GM12801 (cell line): ENCODE results near the gene CCS.

Experiments used
- CTCF ChIP-seq: IDR thresholded peaks from one replicate; pipeline ENCODE4 v1.5.1; 2011; ENCODE audit warnings: control low read depth; ENCODE audit not compliant: insufficient read length; ENCODE audit errors: extremely low read depth

The CCS gene

GRCh38 chr11:66569076-66569475 is 23.9 kb upstream of the CCS start:
- no peak for TF ChIP-seq CTCF

GRCh38 chr11:66570079-66570849 is 22.7 kb upstream of the CCS start:
- no peak for TF ChIP-seq CTCF

GRCh38 chr11:66570850-66571180 is 22.2 kb upstream of the CCS start:
- no peak for TF ChIP-seq CTCF

GRCh38 chr11:66579017-66579606 is 13.9 kb upstream of the CCS start:
- TF ChIP-seq CTCF = no peak

- TF ChIP-seq CTCF = no peak
Measured at GRCh38 chr11:66580803-66581202, 12.2 kb upstream of the CCS start.

GRCh38 chr11:66581261-66581660 is 11.7 kb upstream of the CCS start:
- no peak for TF ChIP-seq CTCF

- no peak for TF ChIP-seq CTCF
Measured at GRCh38 chr11:66586136-66586535, 6.8 kb upstream of the CCS start.
